ENCODE measurements around the gene DAPK1.
"Not testable (repeated sequence)": the region's sequence is repeated elsewhere in the genome, so short reads cannot be mapped to it uniquely, and the experiment has no call there.

DAPK1 gene

GRCh38 chr9:87498046-87498810 lies 561 bp downstream of the DAPK1 start:
- no peak for DNase-seq (ENCODE audit: low spot score)

- no peak for DNase-seq (ENCODE audit: low spot score)
Observed at GRCh38 chr9:87498811-87499360, 1.2 kb downstream of the DAPK1 start.

DNA sequence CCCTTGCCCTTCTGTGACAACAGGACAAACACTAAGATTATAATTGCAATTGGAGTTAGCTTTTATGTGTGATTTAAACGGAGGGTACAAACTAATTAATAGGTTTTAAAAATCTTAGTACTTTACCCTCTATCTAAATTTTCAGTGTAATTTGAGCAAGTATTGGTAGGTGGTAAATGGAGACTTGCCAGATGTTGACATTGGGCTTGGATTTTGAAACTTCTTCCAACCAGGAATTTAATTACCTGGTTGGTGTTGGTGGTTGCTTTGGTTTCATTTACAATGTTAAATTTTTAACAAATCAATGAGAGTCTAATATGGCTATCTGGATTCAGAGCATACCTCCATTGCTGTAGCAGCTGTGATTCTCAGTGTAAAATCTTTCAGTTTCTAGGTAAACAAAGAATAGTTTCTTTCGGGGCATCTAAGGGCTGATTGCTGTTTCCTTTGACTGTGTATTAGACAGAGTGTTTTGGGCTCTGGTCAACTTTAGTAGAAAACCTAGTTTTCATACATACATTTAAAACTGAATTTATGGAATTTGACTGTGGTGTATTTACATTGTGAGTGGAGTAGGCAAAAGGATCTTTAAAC lies 1.9 kb downstream of the DAPK1 start:
- DNase-seq (ENCODE audit: low spot score), result no peak

GRCh38 chr9:87500491-87501270 lies 3.0 kb downstream of the DAPK1 start:
- no peak for DNase-seq (ENCODE audit: low spot score)

- not testable (repeated sequence) for DNase-seq (ENCODE audit: low spot score)
Observed at GRCh38 chr9:87501271-87501656, 3.6 kb downstream of the DAPK1 start.

DNA sequence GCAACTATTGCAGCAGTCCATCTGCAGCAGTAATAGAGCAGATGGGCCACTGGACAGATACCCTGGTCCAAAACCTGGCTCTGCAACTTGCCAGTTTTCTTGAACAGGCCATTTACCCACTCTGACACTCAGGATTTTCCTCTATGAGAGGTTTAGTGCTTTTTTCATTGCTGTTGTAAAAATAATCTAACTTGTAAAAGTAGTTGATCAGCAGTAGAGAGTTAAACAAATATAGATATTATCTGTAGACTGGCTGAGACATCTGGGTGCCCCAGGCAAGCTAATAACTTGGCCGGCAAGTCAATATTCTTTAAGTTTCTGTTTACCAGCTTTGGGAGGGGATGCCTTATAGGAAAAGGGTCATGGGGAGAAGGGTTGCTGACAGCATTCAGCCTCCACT lies 4.1 kb downstream of the DAPK1 start:
- DNase-seq (ENCODE audit: low spot score), result no peak

GRCh38 chr9:87502391-87503221 lies 4.9 kb downstream of the DAPK1 start:
- no peak for DNase-seq (ENCODE audit: low spot score)

DNA sequence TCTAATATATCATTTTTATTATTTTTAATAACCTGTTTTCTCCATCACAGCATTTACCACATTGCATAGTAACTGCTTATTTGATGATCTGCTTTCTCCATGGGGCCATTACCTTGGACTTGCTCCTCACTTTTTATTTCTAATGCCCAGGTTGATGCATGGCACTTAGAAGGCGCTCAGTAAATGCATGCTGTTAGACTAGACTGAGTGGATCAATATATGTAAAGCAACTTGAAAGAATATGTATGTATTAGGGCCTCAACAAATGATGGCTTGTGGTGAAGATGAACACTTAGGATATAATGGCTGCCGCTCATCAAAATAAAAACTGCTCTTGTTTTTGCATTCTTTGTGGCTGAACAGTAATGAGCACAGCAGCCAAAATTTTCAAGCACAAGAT lies 5.8 kb downstream of the DAPK1 start:
- DNase-seq (ENCODE audit: low spot score), result no peak

DNA sequence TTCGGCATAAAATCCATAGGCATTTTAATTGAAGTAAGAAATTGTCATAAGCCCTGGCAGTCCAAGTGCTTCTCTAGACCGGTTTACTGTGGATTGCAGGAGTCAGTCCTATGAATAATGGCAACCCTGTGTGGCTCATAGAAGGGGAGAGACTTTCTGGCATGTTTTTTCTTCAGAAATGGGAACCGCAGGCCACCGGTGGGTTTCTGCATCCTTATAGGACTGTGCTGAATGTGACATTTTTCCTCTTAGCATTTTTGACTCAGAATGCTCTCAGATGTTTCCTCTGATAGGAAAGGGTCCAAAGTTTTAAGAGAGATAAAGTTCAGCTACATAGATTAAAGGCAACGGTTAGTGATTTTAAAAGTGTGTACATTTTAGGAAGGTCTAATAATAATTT lies 6.3 kb downstream of the DAPK1 start:
- no peak for DNase-seq (ENCODE audit: low spot score)

DNA sequence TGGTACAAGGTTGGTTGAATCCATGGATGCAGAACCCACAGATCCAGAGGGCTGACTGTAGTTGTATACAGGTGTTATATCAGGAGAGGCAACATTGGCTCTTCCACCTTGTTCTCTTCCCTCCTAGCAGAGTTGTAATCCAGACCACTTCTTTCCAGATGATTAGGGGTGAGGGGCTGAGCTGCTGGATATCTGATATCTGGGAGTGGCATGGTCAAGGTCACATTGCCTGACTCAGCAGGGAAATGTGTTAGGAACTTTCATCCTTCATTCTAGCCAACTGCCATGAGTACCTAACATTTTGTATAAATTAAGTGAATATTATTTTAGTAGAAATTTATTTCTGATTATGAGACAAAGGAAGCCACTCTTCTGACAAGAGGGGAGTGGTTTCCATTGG lies 7.3 kb downstream of the DAPK1 start:
- no peak for DNase-seq (ENCODE audit: low spot score)

- no peak for DNase-seq (ENCODE audit: low spot score)
Observed at GRCh38 chr9:87505869-87506678, 8.4 kb downstream of the DAPK1 start.

- DNase-seq (ENCODE audit: low spot score), result no peak
Observed at GRCh38 chr9:87507576-87507975, 9.9 kb downstream of the DAPK1 start.

- no peak for DNase-seq (ENCODE audit: low spot score)
Observed at GRCh38 chr9:87510252-87510683, 12.6 kb downstream of the DAPK1 start.

GRCh38 chr9:87512311-87512710 lies 14.6 kb downstream of the DAPK1 start:
- no peak for DNase-seq (ENCODE audit: low spot score)

GRCh38 chr9:87513161-87513560 lies 15.5 kb downstream of the DAPK1 start:
- no peak for DNase-seq (ENCODE audit: low spot score)

DNA sequence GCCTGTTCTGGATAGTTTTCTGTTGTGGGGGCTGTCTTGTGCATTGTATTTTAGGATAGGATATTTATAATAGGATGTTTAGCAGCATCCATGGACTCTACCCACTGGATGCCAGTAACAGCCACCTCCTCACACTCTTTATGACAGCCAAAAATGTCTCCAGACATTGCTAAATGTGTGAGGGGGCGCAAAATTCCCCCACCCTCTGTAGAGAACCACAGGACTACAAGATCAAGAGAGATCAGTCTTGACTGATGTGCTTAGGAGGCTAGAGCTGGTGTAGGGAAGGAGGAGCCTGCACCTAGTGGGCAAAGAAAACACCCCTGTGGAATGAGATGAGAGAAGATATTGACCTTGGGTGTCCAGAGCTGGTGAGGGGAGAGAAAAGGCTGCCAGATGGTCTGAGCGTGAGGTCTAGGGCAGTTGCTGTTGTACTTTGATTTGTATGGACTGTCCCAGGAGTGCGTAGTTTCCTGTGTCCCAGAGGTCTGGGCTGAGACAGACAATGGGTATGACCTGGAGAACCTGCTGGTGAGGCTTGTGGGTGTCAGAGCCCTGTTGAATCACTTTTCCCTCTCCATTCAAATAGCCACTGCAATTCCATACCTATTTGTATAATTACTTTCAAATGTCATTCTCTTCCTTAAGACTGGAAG lies 16.3 kb downstream of the DAPK1 start:
- DNase-seq (ENCODE audit: low spot score), result no peak

GRCh38 chr9:87515006-87515405 lies 17.3 kb downstream of the DAPK1 start:
- no peak for DNase-seq (ENCODE audit: low spot score)

DNA sequence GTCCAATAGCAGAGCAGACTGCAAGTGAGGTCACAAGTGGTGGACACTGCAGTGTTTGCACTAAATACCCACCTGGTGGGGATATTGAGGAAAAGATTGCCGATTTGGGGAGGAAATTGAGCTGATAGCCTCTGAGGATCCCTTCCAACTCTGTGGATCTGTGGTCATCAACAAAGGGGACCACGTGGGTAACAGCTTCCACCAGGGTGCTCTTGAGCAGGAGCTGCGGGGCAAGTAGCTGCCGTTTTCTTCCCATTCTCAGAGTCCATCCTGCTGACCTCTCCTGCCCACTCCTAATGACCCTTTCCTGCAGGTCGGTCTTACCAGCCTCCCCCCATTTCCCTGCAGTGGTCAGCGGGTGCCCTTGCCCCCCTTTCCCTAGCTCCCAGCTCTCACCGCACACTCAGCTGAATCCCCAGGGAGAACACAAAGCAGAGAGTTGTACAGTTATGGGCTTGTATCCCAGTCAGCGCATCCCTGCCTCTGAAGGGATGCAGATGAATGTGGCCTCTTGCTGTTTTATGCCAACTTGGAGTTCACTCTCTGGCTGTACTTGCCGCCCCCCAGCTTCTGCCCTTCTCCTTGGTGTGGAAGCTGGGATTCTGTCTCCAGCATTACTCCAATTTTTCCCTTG lies 18.0 kb downstream of the DAPK1 start:
- no peak for DNase-seq (ENCODE audit: low spot score)

DNA sequence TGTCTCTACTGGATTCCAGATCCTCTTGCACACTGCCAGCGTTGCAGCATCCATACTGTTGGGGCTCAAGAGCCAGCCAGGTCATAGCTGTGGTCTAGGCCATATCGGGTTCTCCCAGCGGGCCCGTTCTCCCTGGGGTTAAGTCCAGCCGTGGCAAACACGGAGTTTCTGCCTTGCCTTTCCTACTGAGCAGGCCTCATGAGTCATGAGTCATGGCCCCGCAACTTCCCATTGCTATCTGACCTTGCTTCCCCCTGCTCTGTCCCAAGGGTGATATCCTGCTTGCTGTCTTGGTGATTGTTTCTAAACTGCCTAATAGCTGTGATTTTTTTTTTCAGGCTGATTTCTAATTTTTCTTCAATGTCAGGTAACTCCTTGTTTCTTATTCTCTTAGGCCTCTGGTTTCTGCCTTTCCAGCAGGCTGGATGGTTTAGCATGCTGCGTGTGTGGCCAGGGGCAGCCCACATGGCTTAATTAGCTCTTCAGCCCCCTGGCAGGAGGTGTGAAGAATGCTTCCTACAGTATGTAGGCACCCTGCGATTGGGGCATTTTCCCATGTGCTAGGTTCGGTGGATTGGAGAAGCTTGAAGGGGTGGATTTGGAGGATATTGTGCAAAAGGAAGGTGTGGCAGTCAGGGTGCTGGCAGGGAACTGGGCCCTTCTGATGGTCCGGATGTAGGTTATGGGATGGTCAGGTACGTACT lies 18.7 kb downstream of the DAPK1 start:
- DNase-seq (ENCODE audit: low spot score), result no peak

Data from cerebellar cortex (tissue), 1 donor.